HG03159 (cell line): ENCODE results near the gene COPS9.

Source experiments
- ATAC-seq: cut with Tn5 transposase; IDR thresholded peaks from one replicate; pipeline ENCODE4 v1.9.1; 2021; ENCODE audit warnings: mild to moderate bottlenecking, moderate library complexity; ENCODE audit not compliant: unreplicated experiment

Gene COPS9

GRCh38 chr2:240166761-240167587, 30.9 kb upstream of the COPS9 start:
- no peak for ATAC-seq

GRCh38 chr2:240166191-240166590, 30.1 kb upstream of the COPS9 start:
- no peak for ATAC-seq

GRCh38 chr2:240165661-240166060, 29.6 kb upstream of the COPS9 start:
- ATAC-seq: no peak

- ATAC-seq: no peak
Measured at GRCh38 chr2:240165034-240165433, 28.9 kb upstream of the COPS9 start.

GRCh38 chr2:240164586-240164985, 28.5 kb upstream of the COPS9 start:
- ATAC-seq: no peak

GRCh38 chr2:240163844-240164574, 27.9 kb upstream of the COPS9 start:
- ATAC-seq: no peak

- ATAC-seq: no peak
Measured at GRCh38 chr2:240162939-240163714, 27.0 kb upstream of the COPS9 start.

GRCh38 chr2:240162531-240162930, 26.4 kb upstream of the COPS9 start:
- no peak for ATAC-seq

GRCh38 chr2:240162032-240162431, 25.9 kb upstream of the COPS9 start:
- ATAC-seq: no peak

- no peak for ATAC-seq
Measured at GRCh38 chr2:240161087-240161750, 25.1 kb upstream of the COPS9 start.

- ATAC-seq: no peak
Measured at GRCh38 chr2:240160291-240161086, 24.4 kb upstream of the COPS9 start.

GRCh38 chr2:240159251-240159839, 23.2 kb upstream of the COPS9 start:
- ATAC-seq: no peak

GRCh38 chr2:240157147-240157470, 21.0 kb upstream of the COPS9 start:
- ATAC-seq: no peak

- ATAC-seq: no peak
Measured at GRCh38 chr2:240156435-240157146, 20.5 kb upstream of the COPS9 start.

GRCh38 chr2:240155745-240156390, 19.8 kb upstream of the COPS9 start:
- ATAC-seq: no peak

- no peak for ATAC-seq
Measured at GRCh38 chr2:240155048-240155744, 19.1 kb upstream of the COPS9 start.

- no peak for ATAC-seq
Measured at GRCh38 chr2:240154606-240155005, 18.5 kb upstream of the COPS9 start.

GRCh38 chr2:240153418-240153817, 17.3 kb upstream of the COPS9 start:
- ATAC-seq: no peak
